Breast epithelium (tissue), 4 donors: ENCODE measurements around the gene POLR1D. TPM values are rescaled to one million over a fixed set of nuclear protein-coding genes. Genes with fewer than 3 reads are reported as not detected.

ENCODE experiments used
- DNase-seq, 2 donors: peaks; one replicate each; pipeline ENCODE4 v3.0.0-alpha.2; 2019; ENCODE audit warnings: low spot score in 2 of 2
- H3K27ac ChIP-seq, 2 donors: fragments of 200-600 bp; sonication (generic) in 1 of 2; one replicate each; pipeline ENCODE4 v1.5.1; 2016 to 2019; ENCODE audit warnings: mild to moderate bottlenecking in 1 of 2
- H3K27me3 ChIP-seq, 2 donors: fragments of 200-600 bp; sonication (generic) in 1 of 2; one replicate each; pipeline versions ENCODE4 v1.5.1 to v1.6.0; 2017 to 2019; ENCODE audit warnings: control low read depth in 1 of 2, mild to moderate bottlenecking in 1 of 2
- H3K36me3 ChIP-seq: fragments of 200-600 bp; one replicate; pipeline ENCODE4 v1.5.1; 2019
- H3K4me1 ChIP-seq, 2 donors: fragments of 200-600 bp; sonication (generic); one replicate each; pipeline ENCODE4 v1.5.1; 2016 to 2019; ENCODE audit warnings: control low read depth in 1 of 2
- H3K4me3 ChIP-seq, 3 donors: fragments of 200-600 bp; sonication (generic); 1 replicate in 2 of 3; 2 replicates in 1 of 3; pipeline ENCODE4 v1.5.1; 2016 to 2019; ENCODE audit warnings: mild to moderate bottlenecking in 3 of 3, moderate library complexity in 2 of 3
- H3K9me3 ChIP-seq, 2 donors: fragments of 200-600 bp; sonication (generic) in 1 of 2; one replicate each; pipeline ENCODE4 v1.5.1; 2016 to 2019; ENCODE audit warnings: control low read depth in 1 of 2
- POLR2A ChIP-seq: fragments of 450-650 bp; IDR thresholded peaks from one replicate; pipeline ENCODE4 v1.6.1; 2016; ENCODE audit warnings: antibody characterized with exemption, mild to moderate bottlenecking, moderate library complexity
- POLR2AphosphoS5 ChIP-seq, 3 donors: sonication (generic); formaldehyde crosslinking; IDR thresholded peaks; one replicate each; pipeline ENCODE4 v1.6.1; 2017; ENCODE audit warnings: antibody characterized with exemption in 3 of 3
- intact Hi-C: fragments of 100-400 bp; cut with DNase I; formaldehyde crosslinking; loops from one replicate; pipeline ENCODE4 v1.15.1; 2023; ENCODE audit warnings: low total_unique reads
- total RNA-seq, 3 donors: library from RNA; depleted of rRNA; stranded (reverse); fragments of >200 nt; gene quantifications; one replicate each; pipeline ENCODE4 v1.1.0, GENCODE V29; 2016
- TF ChIP-seq, protein P1 (sequence below), 3 donors: fragments of 450-650 bp; IDR thresholded peaks; one replicate each; pipeline ENCODE4 v1.5.1; 2016 to 2017; ENCODE audit warnings: antibody characterized with exemption in 3 of 3, mild to moderate bottlenecking in 3 of 3, moderate library complexity in 3 of 3

POLR1D gene
- total RNA-seq, 3 donors from 2014 or later, result 103 to 130 (median 115) TPM

DNA sequence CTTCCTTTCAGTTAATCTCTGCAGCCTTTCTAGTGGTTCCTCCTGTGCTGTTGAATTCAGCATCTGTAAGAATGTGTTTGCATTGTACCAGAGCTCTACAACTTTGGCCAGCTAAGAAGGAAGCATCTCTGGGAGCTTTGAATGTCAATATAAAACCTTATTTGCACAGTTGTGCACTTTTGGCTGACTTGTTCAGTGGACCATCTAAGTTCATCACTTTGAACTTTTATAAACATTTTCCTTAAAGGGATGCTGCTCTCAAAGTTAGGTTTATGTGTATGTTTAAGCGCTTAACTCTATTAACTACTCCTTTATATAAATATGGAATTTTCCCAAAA, 15.6 kb downstream of the POLR1D start:
- no peaks in the 10 kb centered on the region for H3K36me3 ChIP-seq
- H3K27me3 ChIP-seq, result no peaks in the 10 kb centered on the region
- DNase-seq, result no peak
- H3K27ac ChIP-seq, result no peak overlapping the region
- no peak overlapping the region for H3K4me3 ChIP-seq
- peaks cover 0 to 19% of the 10 kb centered on the region in 2 donors for H3K4me1 ChIP-seq
- TF ChIP-seq, protein P1, sequence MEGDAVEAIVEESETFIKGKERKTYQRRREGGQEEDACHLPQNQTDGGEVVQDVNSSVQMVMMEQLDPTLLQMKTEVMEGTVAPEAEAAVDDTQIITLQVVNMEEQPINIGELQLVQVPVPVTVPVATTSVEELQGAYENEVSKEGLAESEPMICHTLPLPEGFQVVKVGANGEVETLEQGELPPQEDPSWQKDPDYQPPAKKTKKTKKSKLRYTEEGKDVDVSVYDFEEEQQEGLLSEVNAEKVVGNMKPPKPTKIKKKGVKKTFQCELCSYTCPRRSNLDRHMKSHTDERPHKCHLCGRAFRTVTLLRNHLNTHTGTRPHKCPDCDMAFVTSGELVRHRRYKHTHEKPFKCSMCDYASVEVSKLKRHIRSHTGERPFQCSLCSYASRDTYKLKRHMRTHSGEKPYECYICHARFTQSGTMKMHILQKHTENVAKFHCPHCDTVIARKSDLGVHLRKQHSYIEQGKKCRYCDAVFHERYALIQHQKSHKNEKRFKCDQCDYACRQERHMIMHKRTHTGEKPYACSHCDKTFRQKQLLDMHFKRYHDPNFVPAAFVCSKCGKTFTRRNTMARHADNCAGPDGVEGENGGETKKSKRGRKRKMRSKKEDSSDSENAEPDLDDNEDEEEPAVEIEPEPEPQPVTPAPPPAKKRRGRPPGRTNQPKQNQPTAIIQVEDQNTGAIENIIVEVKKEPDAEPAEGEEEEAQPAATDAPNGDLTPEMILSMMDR (IDR thresholded peaks at IDR 0.05), result no peak
- TF ChIP-seq POLR2AphosphoS5 (IDR thresholded peaks at IDR 0.05), result no peak
- TF ChIP-seq POLR2A, result no peak
- H3K9me3 ChIP-seq, result no peaks in the 10 kb centered on the region
- intact Hi-C loops, result no loop called here

DNA sequence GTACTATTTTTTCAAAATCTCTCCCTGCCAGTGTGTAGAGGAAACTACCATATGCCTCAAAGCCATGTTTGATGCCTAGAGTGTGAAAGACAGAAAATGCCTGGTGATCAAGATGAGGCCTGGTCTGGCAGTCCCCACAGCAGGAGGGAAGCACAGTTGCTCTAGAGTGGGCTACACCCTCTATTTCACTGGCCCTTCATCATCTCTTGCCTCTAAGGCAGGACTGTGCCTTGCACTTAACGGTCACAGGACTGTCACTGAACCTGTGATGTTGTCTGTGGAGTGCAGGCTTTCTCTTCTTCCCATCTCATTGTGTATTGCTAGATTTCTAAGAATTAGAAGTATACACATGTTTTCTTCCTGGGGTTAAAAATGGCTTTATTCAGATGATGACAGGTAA, 16.3 kb downstream of the POLR1D start:
- no peak for DNase-seq
- Histone ChIP-seq H3K9me3 (no peaks in the 10 kb centered on the region), H3K4me1 (peaks cover 0 to 19% of the 10 kb centered on the region in 2 donors), H3K27ac (peak overlapping the region in 1 of 2 donors; percentile 60), H3K27me3 (no peaks in the 10 kb centered on the region), H3K36me3 (no peaks in the 10 kb centered on the region), H3K4me3 (no peak overlapping the region)
- TF ChIP-seq, protein P1 (IDR thresholded peaks at IDR 0.05), result no peak
- TF ChIP-seq POLR2AphosphoS5 (IDR thresholded peaks at IDR 0.05) (no peak), POLR2A (no peak)
- intact Hi-C loops, result no loop called here

DNA sequence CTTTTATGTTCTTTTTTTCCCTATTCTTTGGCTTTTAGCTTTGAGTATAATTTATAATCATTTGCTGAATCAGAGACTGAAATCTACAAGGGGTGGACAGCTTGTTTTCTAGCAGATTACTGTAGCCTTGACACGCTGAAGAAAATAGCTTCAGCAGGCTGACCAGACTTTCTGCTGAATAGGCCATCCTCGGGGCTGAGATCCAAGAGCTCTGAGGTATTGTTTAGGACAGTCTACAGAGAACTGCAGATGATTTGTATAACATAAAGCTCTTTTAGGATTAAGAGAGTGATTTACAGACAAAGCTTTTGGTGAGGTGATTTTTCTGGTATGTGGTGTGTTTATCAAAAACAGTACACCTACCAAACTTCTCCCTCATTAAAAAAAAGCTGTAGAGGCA, 16.8 kb downstream of the POLR1D start:
- no peaks in the 10 kb centered on the region for H3K9me3 ChIP-seq
- H3K36me3 ChIP-seq, result no peaks in the 10 kb centered on the region
- no peak for TF ChIP-seq POLR2A
- TF ChIP-seq POLR2AphosphoS5 (IDR thresholded peaks at IDR 0.05), result no peak
- TF ChIP-seq, protein P1 (IDR thresholded peaks at IDR 0.05), result no peak
- peaks cover 0 to 19% of the 10 kb centered on the region in 2 donors for H3K4me1 ChIP-seq
- H3K27me3 ChIP-seq, result no peaks in the 10 kb centered on the region
- DNase-seq, result no peak
- intact Hi-C loops, result no loop called here
- H3K4me3 ChIP-seq, result no peak overlapping the region
- H3K27ac ChIP-seq, result peak overlapping the region; percentile 34 to 37

DNA sequence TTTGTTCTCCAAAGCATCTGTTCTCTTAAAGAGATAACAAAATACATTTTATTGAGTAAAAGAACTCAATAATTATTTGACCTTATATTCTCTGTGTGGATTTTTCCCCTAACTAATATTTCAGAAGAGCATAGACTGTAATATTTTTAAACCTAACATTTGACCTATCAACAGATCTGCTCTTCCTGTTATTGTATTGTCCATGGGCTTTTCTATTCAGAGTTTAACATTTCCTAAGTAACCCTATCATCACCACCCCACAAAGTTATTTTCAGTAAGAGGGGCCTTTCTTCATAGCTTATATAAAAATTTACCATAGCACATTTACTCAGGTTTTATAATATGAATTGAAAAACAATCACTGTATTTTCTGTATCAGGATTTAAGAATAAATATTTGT, 17.5 kb downstream of the POLR1D start:
- intact Hi-C loops, result no loop called here
- DNase-seq, result no peak
- Histone ChIP-seq H3K27ac (peak overlapping the region in 1 of 2 donors; percentile 37), H3K9me3 (no peaks in the 10 kb centered on the region), H3K4me3 (no peak overlapping the region), H3K36me3 (no peaks in the 10 kb centered on the region), H3K4me1 (peaks cover 0 to 19% of the 10 kb centered on the region in 2 donors), H3K27me3 (no peaks in the 10 kb centered on the region)
- no peak for TF ChIP-seq POLR2A

DNA sequence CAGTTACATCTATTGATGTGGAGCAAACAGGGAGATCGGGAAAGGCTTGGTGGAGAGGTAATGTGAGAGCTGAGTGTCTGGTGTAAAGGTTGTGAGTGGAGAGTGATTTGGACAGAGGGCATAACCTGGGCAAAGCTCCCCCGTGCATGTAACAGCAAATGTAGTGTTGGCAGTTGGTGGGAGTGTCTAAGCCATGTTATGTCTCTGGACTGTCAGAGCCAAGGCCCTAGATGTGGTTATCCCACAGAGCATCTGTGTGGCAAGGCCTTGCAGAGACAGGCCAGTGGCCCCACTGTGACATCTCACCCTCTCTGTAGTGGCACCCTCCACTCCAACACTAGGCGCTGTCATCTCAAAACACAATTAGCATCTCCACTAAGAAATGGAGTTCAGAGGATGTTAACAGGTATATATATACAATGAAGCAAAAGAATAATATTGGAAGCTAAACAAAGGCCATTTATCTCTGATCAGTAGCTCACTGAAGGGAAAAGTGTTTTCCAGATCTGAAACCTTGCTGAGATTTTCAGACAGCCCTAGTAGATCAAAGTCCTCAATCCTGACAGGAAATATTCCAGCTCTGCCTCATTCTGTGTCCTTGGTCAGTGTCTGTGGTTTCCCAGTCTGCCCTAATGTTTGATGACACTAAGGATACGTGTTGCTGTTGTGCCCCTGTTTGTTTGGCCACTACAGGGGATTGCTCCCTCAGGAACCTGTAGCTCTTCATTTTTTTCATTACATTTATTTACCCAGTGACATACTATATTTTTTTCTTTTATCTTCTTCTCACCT, 20.2 kb downstream of the POLR1D start:
- Histone ChIP-seq H3K4me3 (no peak overlapping the region), H3K4me1 (peaks cover 0 to 14% of the 10 kb centered on the region in 2 donors), H3K36me3 (no peaks in the 10 kb centered on the region), H3K27ac (no peak overlapping the region), H3K27me3 (no peaks in the 10 kb centered on the region), H3K9me3 (no peaks in the 10 kb centered on the region)
- intact Hi-C loops, result no loop called here
- no peak for DNase-seq
- no peak for TF ChIP-seq POLR2AphosphoS5 (IDR thresholded peaks at IDR 0.05)
- TF ChIP-seq, protein P1 (IDR thresholded peaks at IDR 0.05), result no peak
